ENCODE results near the gene SMARCC1. TPM values are rescaled to one million over a fixed set of nuclear protein-coding genes. Genes with fewer than 3 reads are reported as not detected.

Gene SMARCC1
- total RNA-seq, 1 experiment from 2014 or later: 168 TPM

GRCh38 chr3:47586746-47587145, 194.9 kb downstream of the SMARCC1 start:
- RAD21 ChIA-PET (ENCODE audit: low non-redundant PET in 1 of 2, low total read pairs in 2 of 2, uncharacterized antibody in 2 of 2, unreplicated experiment in 2 of 2): interaction anchor here in 1 of 2 experiments (0.6 kb wide), 1 partner anchor 29 kb away, joined by 5 read pairs; no protein-coding TSS in a partner anchor
- DNase-seq (ENCODE audit: low read depth, low spot score): no peak
- Histone ChIP-seq H3K27ac (ENCODE audit: low read depth, low read length) (no peak overlapping the region), H3K9me3 (ENCODE audit: control insufficient read depth in 1 of 2, insufficient read depth in 1 of 2, low read depth in 1 of 2, low read length in 2 of 2) (no peaks in the 10 kb centered on the region), H3K4me2 (ENCODE audit: low read length) (no peak overlapping the region), H4K20me1 (ENCODE audit: insufficient read depth) (no peaks in the 10 kb centered on the region), H3K27me3 (ENCODE audit: insufficient read depth, low read length) (no peaks in the 10 kb centered on the region), H3K79me2 (ENCODE audit: insufficient read depth, low read length) (no peaks in the 10 kb centered on the region), H3K4me3 (replicated peaks in 1 of 2; ENCODE audit: low read depth in 1 of 2, low read length in 2 of 2) (no peak overlapping the region), H3K9ac (ENCODE audit: low read length) (no peak overlapping the region), H3K4me1 (ENCODE audit: control insufficient read depth in 1 of 2, insufficient read depth in 2 of 2, low read length in 2 of 2) (no peaks in the 10 kb centered on the region), H2AFZ (ENCODE audit: low read depth, low read length, poor library complexity, severe bottlenecking) (no peak overlapping the region), H3K36me3 (ENCODE audit: control insufficient read depth in 1 of 2, insufficient read depth in 2 of 2, low read length in 2 of 2) (peaks cover 31% of the 10 kb centered on the region in 2 experiments; a peak in 3 of 4 replicates), H3K9me2 (ENCODE audit: insufficient read depth) (no peaks in the 10 kb centered on the region)
- CTCF ChIA-PET: no interaction called here
- intact Hi-C loops (cut with micrococcal nuclease): no loop called here
- TF ChIP-seq EZH2phosphoT487 (IDR thresholded peaks at IDR 0.05; ENCODE audit: borderline replicate concordance) (no peak), EZH2 (IDR thresholded peaks at IDR 0.05) (no peak), ZFX (IDR thresholded peaks at IDR 0.05) (no peak), EGR1 (IDR thresholded peaks at IDR 0.05; ENCODE audit: low read depth) (no peak), POLR2AphosphoS5 (IDR thresholded peaks at IDR 0.05; ENCODE audit: low read depth, low read length) (no peak), SRF (IDR thresholded peaks at IDR 0.05; ENCODE audit: low read depth) (no peak)
- TF ChIP-seq, protein P1, sequence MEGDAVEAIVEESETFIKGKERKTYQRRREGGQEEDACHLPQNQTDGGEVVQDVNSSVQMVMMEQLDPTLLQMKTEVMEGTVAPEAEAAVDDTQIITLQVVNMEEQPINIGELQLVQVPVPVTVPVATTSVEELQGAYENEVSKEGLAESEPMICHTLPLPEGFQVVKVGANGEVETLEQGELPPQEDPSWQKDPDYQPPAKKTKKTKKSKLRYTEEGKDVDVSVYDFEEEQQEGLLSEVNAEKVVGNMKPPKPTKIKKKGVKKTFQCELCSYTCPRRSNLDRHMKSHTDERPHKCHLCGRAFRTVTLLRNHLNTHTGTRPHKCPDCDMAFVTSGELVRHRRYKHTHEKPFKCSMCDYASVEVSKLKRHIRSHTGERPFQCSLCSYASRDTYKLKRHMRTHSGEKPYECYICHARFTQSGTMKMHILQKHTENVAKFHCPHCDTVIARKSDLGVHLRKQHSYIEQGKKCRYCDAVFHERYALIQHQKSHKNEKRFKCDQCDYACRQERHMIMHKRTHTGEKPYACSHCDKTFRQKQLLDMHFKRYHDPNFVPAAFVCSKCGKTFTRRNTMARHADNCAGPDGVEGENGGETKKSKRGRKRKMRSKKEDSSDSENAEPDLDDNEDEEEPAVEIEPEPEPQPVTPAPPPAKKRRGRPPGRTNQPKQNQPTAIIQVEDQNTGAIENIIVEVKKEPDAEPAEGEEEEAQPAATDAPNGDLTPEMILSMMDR (IDR thresholded peaks at IDR 0.05 in 2 of 3, conservative IDR thresholded peaks at IDR 0.05 in 1 of 3; ENCODE audit: borderline replicate concordance in 1 of 3, insufficient read depth in 1 of 3, low read depth in 2 of 3, low read length in 2 of 3): no peak
- BruUV-seq (replicated peaks): no TSS peak
- POLR2A ChIA-PET: no interaction called here
- ATAC-seq: no peak
